HEK293T (cell line): ENCODE measurements around the gene SH3RF3.
"Not testable (repeated sequence)": the region's sequence is repeated elsewhere in the genome, so short reads cannot be mapped to it uniquely, and the experiment has no call there.

ENCODE experiments used
- CTCF ChIA-PET: fragments of 350-600 bp; formaldehyde crosslinking; extraction: SDS; loops from one replicate; lab custom pipeline; 2021; ENCODE audit warnings: antibody characterized with exemption, inconsistent platforms; lab: Yijun Ruan, JAX
- POLR2A ChIA-PET: fragments of 350-600 bp; formaldehyde crosslinking; extraction: SDS; loops from one replicate; lab custom pipeline; 2020; ENCODE audit warnings: antibody characterized with exemption, inconsistent platforms; lab: Yijun Ruan, JAX
- DNase-seq: peaks from one replicate; pipeline ENCODE4 v3.0.0; 2012; ENCODE audit warnings: mixed read lengths; ENCODE audit errors: extremely low spot score
- ARNT ChIP-seq: fragments of 450-650 bp; IDR thresholded peaks from 2 replicates; pipeline ENCODE4 v1.6.1; 2017; ENCODE audit warnings: mild to moderate bottlenecking
- BHLHE40 ChIP-seq: fragments of 450-650 bp; IDR thresholded peaks from 2 replicates; pipeline ENCODE4 v1.6.1; 2016; ENCODE audit warnings: mild to moderate bottlenecking, moderate library complexity, borderline replicate concordance
- CTBP1 ChIP-seq: fragments of 450-650 bp; IDR thresholded peaks from 2 replicates; pipeline ENCODE4 v1.6.1; 2016; ENCODE audit warnings: borderline replicate concordance
- ELF4 ChIP-seq: fragments of 450-650 bp; IDR thresholded peaks from 2 replicates; pipeline ENCODE4 v1.6.1; 2017; ENCODE audit warnings: antibody characterized with exemption
- FOXA1 ChIP-seq: fragments of 450-650 bp; IDR thresholded peaks from 2 replicates; pipeline ENCODE4 v1.6.1; 2016; ENCODE audit warnings: mild to moderate bottlenecking
- FOXK2 ChIP-seq: fragments of 450-650 bp; IDR thresholded peaks from 2 replicates; pipeline ENCODE4 v1.6.1; 2016; ENCODE audit warnings: mild to moderate bottlenecking
- FOXM1 ChIP-seq: fragments of 450-650 bp; IDR thresholded peaks from 2 replicates; pipeline ENCODE4 v1.6.1; 2017; ENCODE audit warnings: mild to moderate bottlenecking, borderline replicate concordance
- HDGF ChIP-seq: fragments of 450-650 bp; IDR thresholded peaks from 2 replicates; pipeline ENCODE4 v1.6.1; 2017; ENCODE audit warnings: antibody characterized with exemption, borderline replicate concordance
- L3MBTL2 ChIP-seq: fragments of 450-650 bp; conservative IDR thresholded peaks from 2 replicates; pipeline ENCODE4 v1.6.1; 2016; ENCODE audit warnings: mild to moderate bottlenecking
- LEF1 ChIP-seq: fragments of 450-650 bp; IDR thresholded peaks from 2 replicates; pipeline ENCODE4 v1.6.1; 2017; ENCODE audit warnings: mild to moderate bottlenecking, borderline replicate concordance
- NFRKB ChIP-seq: fragments of 450-650 bp; IDR thresholded peaks from 2 replicates; pipeline ENCODE4 v1.6.1; 2016; ENCODE audit warnings: mild to moderate bottlenecking, moderate library complexity
- PKNOX1 ChIP-seq: fragments of 450-650 bp; IDR thresholded peaks from 2 replicates; pipeline ENCODE4 v1.6.1; 2016
- SP1 ChIP-seq: fragments of 450-650 bp; IDR thresholded peaks from 2 replicates; pipeline ENCODE4 v1.6.1; 2017
- SUZ12 ChIP-seq: fragments of 450-650 bp; IDR thresholded peaks from 2 replicates; pipeline ENCODE4 v1.6.1; 2016; ENCODE audit warnings: mild to moderate bottlenecking
- TARDBP ChIP-seq: fragments of 450-650 bp; IDR thresholded peaks from 2 replicates; pipeline ENCODE4 v1.6.1; 2016
- ZNF384 ChIP-seq: fragments of 450-650 bp; IDR thresholded peaks from 2 replicates; pipeline ENCODE4 v1.6.1; 2016

Gene SH3RF3

GRCh38 chr2:109531896-109532727 is 403.1 kb downstream of the SH3RF3 start:
- TF ChIP-seq CTBP1 (no peak), FOXK2 (no peak), TARDBP (no peak), SP1 (no peak), ZNF384 (no peak), FOXA1 (no peak), L3MBTL2 (no peak), SUZ12 (no peak)
- POLR2A ChIA-PET: interaction anchor here (1.3 kb wide), 1 partner anchor 8 kb away, joined by 3 read pairs; no protein-coding TSS in a partner anchor
- no peak for DNase-seq
- CTCF ChIA-PET: interaction anchor here (0.6 to 4.9 kb wide), 3 partner anchors 10 to 22 kb away, joined by 3 to 21 read pairs (median 5); no protein-coding TSS in a partner anchor

- POLR2A ChIA-PET: interaction anchor here (1.3 kb wide), 1 partner anchor 9 kb away, joined by 3 read pairs; no protein-coding TSS in a partner anchor
- TF ChIP-seq SP1 (no peak), NFRKB (no peak), TARDBP (no peak), ZNF384 (no peak), FOXK2 (no peak), ARNT (no peak), SUZ12 (no peak), LEF1 (no peak), BHLHE40 (no peak), HDGF (no peak), FOXA1 (no peak), FOXM1 (no peak), PKNOX1 (no peak), ELF4 (no peak), L3MBTL2 (no peak), CTBP1 (no peak)
- DNase-seq: no peak
- CTCF ChIA-PET: interaction anchor here (0.6 to 4.9 kb wide), 3 partner anchors 10 to 22 kb away, joined by 3 to 21 read pairs (median 5); no protein-coding TSS in a partner anchor
These were observed 403.7 kb downstream of the SH3RF3 start for GRCh38 chr2:109532728-109533076.

GRCh38 chr2:109533823-109534222 is 404.8 kb downstream of the SH3RF3 start:
- DNase-seq: no peak
- TF ChIP-seq PKNOX1: no peak
- TF ChIP-seq LEF1: no peak
- no peak for TF ChIP-seq L3MBTL2
- TF ChIP-seq SP1: no peak
- TF ChIP-seq CTBP1: no peak
- no peak for TF ChIP-seq ZNF384
- no peak for TF ChIP-seq TARDBP
- TF ChIP-seq FOXK2: no peak
- no peak for TF ChIP-seq ARNT
- TF ChIP-seq HDGF: no peak
- TF ChIP-seq FOXM1: no peak
- no peak for TF ChIP-seq FOXA1
- TF ChIP-seq NFRKB: no peak
- TF ChIP-seq SUZ12: no peak
- TF ChIP-seq ELF4: no peak
- TF ChIP-seq BHLHE40: no peak
- POLR2A ChIA-PET: no interaction called here
- CTCF ChIA-PET: interaction anchor here (1.8 to 4.9 kb wide), 2 partner anchors 13 to 24 kb away, joined by 5 to 21 read pairs; no protein-coding TSS in a partner anchor

GRCh38 chr2:109535217-109535946 is 406.4 kb downstream of the SH3RF3 start:
- TF ChIP-seq ZNF384: no peak
- no peak for DNase-seq
- ChIA-PET CTCF (interaction anchor here (0.6 to 4.9 kb wide), 2 partner anchors 11 to 38 kb away, joined by 4 to 21 read pairs; no protein-coding TSS in a partner anchor), POLR2A (no interaction called here)

GRCh38 chr2:109536556-109536955 is 407.6 kb downstream of the SH3RF3 start:
- POLR2A ChIA-PET, DNase-seq: not testable (repeated sequence)
- CTCF ChIA-PET: interaction anchor here (4.9 kb wide), 1 partner anchor 10 kb away, joined by 21 read pairs; no protein-coding TSS in a partner anchor

GRCh38 chr2:109537565-109538222 is 408.7 kb downstream of the SH3RF3 start:
- ChIA-PET POLR2A (no interaction called here), CTCF (no interaction called here)
- no peak for TF ChIP-seq SP1
- no peak for TF ChIP-seq SUZ12
- TF ChIP-seq ELF4: no peak
- no peak for TF ChIP-seq ARNT
- TF ChIP-seq BHLHE40: no peak
- TF ChIP-seq ZNF384: no peak
- TF ChIP-seq TARDBP: no peak
- no peak for TF ChIP-seq LEF1
- no peak for TF ChIP-seq CTBP1
- no peak for TF ChIP-seq FOXK2
- TF ChIP-seq FOXA1: no peak
- no peak for TF ChIP-seq FOXM1
- DNase-seq: no peak
